ENCODE measurements around the gene UBAP1L. TPM values are rescaled to one million over a fixed set of nuclear protein-coding genes. Genes with fewer than 3 reads are reported as not detected.
"Not testable (repeated sequence)": the region's sequence is repeated elsewhere in the genome, so short reads cannot be mapped to it uniquely, and the experiment has no call there.

Gene UBAP1L
- total and polyA plus RNA-seq, 4 experiments from 2014 or later, result 0.86 to 16.6 (median 15.2) TPM; not detected in 1

DNA sequence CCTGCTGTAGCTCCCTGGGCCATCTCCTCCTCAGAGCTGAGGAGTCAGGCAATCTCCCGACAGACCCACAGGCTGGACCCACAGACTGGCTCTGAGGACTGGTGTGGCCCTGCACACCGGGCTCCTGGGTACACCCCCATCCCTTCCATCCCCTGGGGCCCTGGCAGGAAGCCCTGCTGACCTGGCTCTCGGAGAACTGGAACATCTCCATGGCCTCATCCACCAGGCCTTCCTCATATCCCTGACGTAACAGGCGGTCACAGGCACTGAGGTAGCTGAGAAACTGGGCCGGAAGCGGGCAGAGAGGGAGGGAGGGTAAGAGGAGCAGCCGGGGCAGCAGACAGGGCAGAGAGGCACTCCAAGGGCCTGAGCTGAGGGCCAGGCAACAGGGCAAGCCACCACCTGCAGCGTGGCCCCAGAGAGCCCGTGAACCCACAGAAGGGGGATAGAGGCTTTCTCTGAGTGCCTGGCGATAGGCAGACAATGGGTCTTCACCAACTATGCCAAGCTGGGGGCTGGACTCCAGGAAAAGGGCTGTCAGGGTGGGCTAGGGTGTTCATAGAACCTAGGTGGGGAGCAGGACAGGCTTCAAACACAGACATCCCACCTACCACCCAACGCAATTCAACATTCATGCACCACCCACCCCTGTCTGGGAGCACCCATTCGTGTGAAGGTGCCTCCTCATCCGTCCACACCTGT, 20.6 kb downstream of the UBAP1L start:
- no peaks in the 10 kb centered on the region for H3K9me3 Mint-ChIP-seq
- H3K27me3 Mint-ChIP-seq, result no peaks in the 10 kb centered on the region
- no peaks in the 10 kb centered on the region for H3K4me1 ChIP-seq (ENCODE audit: insufficient read depth, low read length)
- CTCF ChIA-PET (ENCODE audit: partially characterized antibody), result no interaction called here
- POLR2A ChIA-PET (ENCODE audit: partially characterized antibody), result no interaction called here
- DNase-seq, result no peak
- H3K4me3 Mint-ChIP-seq, result peak overlapping the region in 1 of 8 donors; percentile 32
- intact Hi-C loops (cut with micrococcal nuclease), result no loop called here
- no peak overlapping the region for H3K27ac ChIP-seq (ENCODE audit: low read depth, low read length)
- peaks cover 20 to 32% of the 10 kb centered on the region in 2 donors for H3K36me3 Mint-ChIP-seq
- H3K27me3 ChIP-seq (ENCODE audit: insufficient read depth, low read length), result no peaks in the 10 kb centered on the region
- H3K4me3 ChIP-seq (ENCODE audit: low read length in 2 of 2), result no peak overlapping the region
- H3K4me1 Mint-ChIP-seq, result no peaks in the 10 kb centered on the region
- no peaks in the 10 kb centered on the region for H3K9me3 ChIP-seq (ENCODE audit: control insufficient read depth in 1 of 2, low read length in 2 of 2)
- H3K27ac Mint-ChIP-seq, result peak overlapping the region in 1 of 7 donors; percentile 12
- H3K36me3 ChIP-seq (ENCODE audit: insufficient read depth, low read length), result peaks cover 12% of the 10 kb centered on the region

DNA sequence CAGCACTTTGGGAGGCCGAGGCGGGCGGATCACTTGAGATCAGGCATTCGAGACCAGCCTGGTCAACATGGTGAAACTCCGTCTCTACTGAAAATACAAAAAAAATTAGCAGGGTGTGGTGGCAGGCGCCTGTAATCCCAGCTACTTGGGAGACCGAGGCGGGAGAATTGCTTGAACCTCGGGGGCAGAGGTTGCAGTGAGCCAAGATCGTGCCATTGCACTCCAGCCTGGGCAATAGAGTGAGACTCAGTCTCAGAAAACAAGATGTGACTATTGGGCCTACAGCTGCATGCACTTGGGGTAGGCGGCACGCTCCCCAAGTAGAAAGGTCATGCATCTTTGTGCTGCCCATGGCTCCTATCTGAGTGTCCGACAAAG, 21.2 kb downstream of the UBAP1L start:
- H3K36me3 ChIP-seq (ENCODE audit: insufficient read depth, low read length); CTCF ChIA-PET (ENCODE audit: partially characterized antibody); H3K9me3 ChIP-seq (ENCODE audit: control insufficient read depth in 1 of 2, low read length in 2 of 2); H3K4me3 ChIP-seq (ENCODE audit: low read length in 2 of 2); POLR2A ChIA-PET (ENCODE audit: partially characterized antibody); H3K4me3 Mint-ChIP-seq; H3K27me3 Mint-ChIP-seq; H3K27ac ChIP-seq (ENCODE audit: low read depth, low read length); H3K4me1 ChIP-seq (ENCODE audit: insufficient read depth, low read length); H3K9me3 Mint-ChIP-seq; DNase-seq; H3K27ac Mint-ChIP-seq; H3K4me1 Mint-ChIP-seq; H3K27me3 ChIP-seq (ENCODE audit: insufficient read depth, low read length); intact Hi-C loops (cut with micrococcal nuclease): not testable (repeated sequence)
- peaks cover 17 to 27% of the 10 kb centered on the region in 2 donors for H3K36me3 Mint-ChIP-seq

DNA sequence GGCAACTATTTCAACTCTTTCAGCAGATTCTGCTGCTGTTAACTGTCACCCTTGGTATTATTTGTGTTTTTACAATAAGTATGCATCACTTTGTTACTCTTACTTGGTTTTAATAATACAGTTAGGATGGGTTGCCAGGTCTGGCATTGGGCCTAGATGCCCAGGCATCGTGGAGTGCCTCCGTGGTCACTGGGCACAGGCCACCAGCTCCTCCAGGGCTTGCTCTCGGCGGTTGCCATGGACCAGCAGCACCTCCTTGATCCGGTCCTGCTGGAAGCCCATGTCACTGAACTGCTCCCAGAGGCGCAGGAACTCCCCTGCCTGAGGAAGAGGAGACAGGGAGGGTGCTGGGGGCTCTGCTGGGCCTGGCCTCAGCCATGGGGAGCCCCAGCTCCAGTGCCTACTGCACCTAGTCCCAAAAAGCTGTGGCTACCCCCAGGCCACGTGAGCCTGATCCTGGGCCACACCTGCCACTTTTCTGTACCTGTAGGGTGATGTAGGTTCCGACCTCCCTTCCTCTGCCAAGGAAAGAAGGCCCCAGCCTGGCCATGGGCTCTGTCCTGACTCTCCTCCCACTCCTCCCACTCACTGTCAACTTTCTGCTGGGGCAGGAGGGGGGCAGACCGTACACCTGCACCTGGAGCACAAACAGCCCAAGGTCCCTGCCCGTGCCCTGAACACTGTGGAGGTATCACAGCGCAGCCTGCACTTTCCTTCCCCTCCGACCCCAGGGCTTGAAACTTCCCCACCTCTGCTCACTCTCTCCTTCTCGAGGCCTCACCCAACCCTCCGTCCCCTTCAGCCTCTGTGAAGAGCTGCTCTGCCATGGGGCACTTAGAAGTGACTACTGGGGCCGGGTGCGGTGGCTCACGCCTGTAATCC, 21.8 kb downstream of the UBAP1L start:
- no peak for DNase-seq
- Mint-ChIP-seq H3K4me3 (no peak overlapping the region), H3K27me3 (no peaks in the 10 kb centered on the region), H3K9me3 (no peaks in the 10 kb centered on the region), H3K36me3 (peaks cover 10 to 21% of the 10 kb centered on the region in 2 donors), H3K4me1 (no peaks in the 10 kb centered on the region), H3K27ac (no peak overlapping the region)
- intact Hi-C loops (cut with micrococcal nuclease), result no loop called here
- Histone ChIP-seq H3K9me3 (ENCODE audit: control insufficient read depth in 1 of 2, low read length in 2 of 2) (no peaks in the 10 kb centered on the region), H3K4me3 (ENCODE audit: low read length in 2 of 2) (no peak overlapping the region), H3K27me3 (ENCODE audit: insufficient read depth, low read length) (no peaks in the 10 kb centered on the region), H3K36me3 (ENCODE audit: insufficient read depth, low read length) (no peaks in the 10 kb centered on the region), H3K4me1 (ENCODE audit: insufficient read depth, low read length) (no peaks in the 10 kb centered on the region), H3K27ac (ENCODE audit: low read depth, low read length) (no peak overlapping the region)
- CTCF ChIA-PET (ENCODE audit: partially characterized antibody), result no interaction called here
- POLR2A ChIA-PET (ENCODE audit: partially characterized antibody), result no interaction called here

DNA sequence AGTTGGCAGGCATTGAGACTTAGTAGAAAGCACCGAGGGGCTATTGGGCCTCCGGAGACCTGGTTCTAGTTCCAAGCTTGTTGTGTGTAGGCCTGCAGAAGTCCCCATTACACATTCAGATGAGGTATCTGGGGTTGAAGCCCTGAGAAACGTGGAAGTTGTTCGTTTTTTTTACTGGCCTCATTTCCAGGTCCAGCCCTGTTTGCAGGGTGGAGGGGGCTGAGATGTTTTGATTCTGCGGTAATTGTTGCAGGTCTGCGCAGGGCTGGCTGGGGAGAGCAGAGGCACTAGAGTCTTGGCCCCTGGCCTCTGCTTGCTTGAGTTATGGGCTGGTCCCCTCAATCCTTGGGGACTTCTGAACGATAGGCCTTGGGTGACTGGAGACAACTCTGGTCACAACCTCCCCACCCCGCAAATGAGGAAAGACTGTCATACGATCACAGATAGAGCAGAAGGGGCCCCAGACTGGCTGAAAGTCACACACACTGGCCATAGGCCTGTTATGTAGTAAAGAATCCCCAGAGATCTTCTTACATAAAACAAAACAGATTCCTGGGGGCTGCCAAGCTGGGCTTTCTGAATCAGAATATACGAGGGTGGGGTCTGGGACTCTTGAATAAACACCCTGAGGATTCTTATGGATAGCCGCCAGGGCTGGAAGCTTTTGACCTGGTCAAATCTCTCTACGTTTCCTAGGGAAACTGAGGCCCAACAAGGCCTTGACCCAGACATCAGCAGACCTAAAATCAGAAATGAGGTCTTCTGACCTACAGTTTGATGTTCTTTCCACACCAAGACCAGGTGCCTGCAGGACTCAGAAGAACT, 22.8 kb downstream of the UBAP1L start:
- Histone ChIP-seq H3K27me3 (ENCODE audit: insufficient read depth, low read length) (no peaks in the 10 kb centered on the region), H3K9me3 (ENCODE audit: control insufficient read depth in 1 of 2, low read length in 2 of 2) (no peaks in the 10 kb centered on the region), H3K27ac (ENCODE audit: low read depth, low read length) (no peak overlapping the region), H3K36me3 (ENCODE audit: insufficient read depth, low read length) (no peaks in the 10 kb centered on the region), H3K4me1 (ENCODE audit: insufficient read depth, low read length) (no peaks in the 10 kb centered on the region), H3K4me3 (ENCODE audit: low read length in 2 of 2) (no peak overlapping the region)
- Mint-ChIP-seq H3K4me3 (no peak overlapping the region), H3K27me3 (no peaks in the 10 kb centered on the region), H3K9me3 (no peaks in the 10 kb centered on the region), H3K36me3 (peaks cover 1 to 11% of the 10 kb centered on the region in 2 donors), H3K4me1 (no peaks in the 10 kb centered on the region), H3K27ac (peak overlapping the region in 1 of 7 donors; percentile 52)
- intact Hi-C loops (cut with micrococcal nuclease), result no loop called here
- POLR2A ChIA-PET (ENCODE audit: partially characterized antibody), result no interaction called here
- CTCF ChIA-PET (ENCODE audit: partially characterized antibody), result interaction anchor here (0.6 kb wide), 1 partner anchor 202 kb away, joined by 3 read pairs; no protein-coding TSS in a partner anchor
- DNase-seq, result no peak

DNA sequence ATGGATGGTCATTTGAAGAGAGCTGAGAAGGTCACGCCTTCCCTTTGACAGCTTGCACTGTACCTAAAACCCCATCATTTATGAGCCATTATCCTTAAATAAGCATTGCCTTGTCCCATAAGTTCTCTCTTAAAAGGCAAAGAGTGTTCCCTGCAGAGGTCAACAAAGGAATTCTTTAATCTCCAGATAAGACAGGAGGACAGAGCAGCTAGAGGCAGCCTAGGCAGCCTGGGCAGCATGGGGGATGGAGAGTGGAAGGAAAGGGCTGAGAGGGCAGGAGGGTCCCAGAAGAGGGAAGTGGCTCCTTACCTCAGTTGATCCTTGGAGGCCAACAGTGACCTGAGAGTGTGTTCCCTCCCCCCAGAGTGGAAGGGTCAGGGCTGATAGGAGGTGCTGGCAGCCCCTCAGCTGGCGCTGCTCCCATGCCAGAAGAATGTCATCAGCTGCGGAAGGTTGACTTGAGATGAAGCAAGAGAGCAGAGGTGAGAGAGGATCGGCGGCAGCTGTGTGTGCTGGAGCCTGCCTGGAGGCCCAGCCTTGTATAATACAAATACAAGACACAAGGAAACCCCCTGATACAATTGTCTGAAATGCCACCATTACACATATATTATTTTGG, 25.7 kb downstream of the UBAP1L start:
- Histone ChIP-seq H3K9me3 (ENCODE audit: control insufficient read depth in 1 of 2, low read length in 2 of 2) (no peaks in the 10 kb centered on the region), H3K4me1 (ENCODE audit: insufficient read depth, low read length) (no peaks in the 10 kb centered on the region), H3K36me3 (ENCODE audit: insufficient read depth, low read length) (no peaks in the 10 kb centered on the region), H3K27ac (ENCODE audit: low read depth, low read length) (no peak overlapping the region), H3K27me3 (ENCODE audit: insufficient read depth, low read length) (no peaks in the 10 kb centered on the region), H3K4me3 (ENCODE audit: low read length in 2 of 2) (no peak overlapping the region)
- ChIA-PET POLR2A (ENCODE audit: partially characterized antibody) (no interaction called here), CTCF (ENCODE audit: partially characterized antibody) (no interaction called here)
- intact Hi-C loops (cut with micrococcal nuclease), result no loop called here
- peaks cover 0 to 2% of the 10 kb centered on the region in 2 donors for H3K27me3 Mint-ChIP-seq
- H3K4me3 Mint-ChIP-seq, result no peak overlapping the region
- peak overlapping the region in 2 of 7 donors; percentile 44 to 72 for H3K27ac Mint-ChIP-seq
- no peaks in the 10 kb centered on the region for H3K9me3 Mint-ChIP-seq
- no peak for DNase-seq
- H3K36me3 Mint-ChIP-seq, result peaks cover 0 to 1% of the 10 kb centered on the region in 2 donors
- H3K4me1 Mint-ChIP-seq, result no peaks in the 10 kb centered on the region

DNA sequence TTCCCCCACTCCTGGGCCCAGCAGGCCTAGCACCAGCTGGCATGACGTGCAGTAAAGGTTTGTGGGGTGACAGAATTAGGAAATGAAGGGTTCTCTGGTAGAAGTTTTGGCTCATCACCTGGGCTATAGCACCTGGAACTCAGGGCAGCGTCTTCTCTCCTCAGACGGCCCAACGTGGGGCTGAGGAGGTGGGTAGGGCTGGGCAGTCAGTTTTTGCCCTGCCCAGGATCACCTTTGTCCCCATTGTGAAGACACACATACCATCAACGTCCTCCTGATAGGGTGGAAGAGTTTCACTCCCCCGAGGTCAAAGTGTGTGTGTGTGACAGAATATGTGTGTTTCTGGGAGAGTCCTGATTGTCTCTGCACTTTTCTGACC, 26.4 kb downstream of the UBAP1L start:
- DNase-seq, result no peak
- intact Hi-C loops (cut with micrococcal nuclease), result no loop called here
- ChIA-PET CTCF (ENCODE audit: partially characterized antibody) (no interaction called here), POLR2A (ENCODE audit: partially characterized antibody) (no interaction called here)
- no peaks in the 10 kb centered on the region for H3K36me3 Mint-ChIP-seq
- Histone ChIP-seq H3K36me3 (ENCODE audit: insufficient read depth, low read length) (no peaks in the 10 kb centered on the region), H3K9me3 (ENCODE audit: control insufficient read depth in 1 of 2, low read length in 2 of 2) (no peaks in the 10 kb centered on the region), H3K27me3 (ENCODE audit: insufficient read depth, low read length) (no peaks in the 10 kb centered on the region), H3K4me1 (ENCODE audit: insufficient read depth, low read length) (no peaks in the 10 kb centered on the region), H3K4me3 (ENCODE audit: low read length in 2 of 2) (no peak overlapping the region), H3K27ac (ENCODE audit: low read depth, low read length) (no peak overlapping the region)
- H3K27me3 Mint-ChIP-seq, result peaks cover 2 to 3% of the 10 kb centered on the region in 2 donors
- no peaks in the 10 kb centered on the region for H3K4me1 Mint-ChIP-seq
- H3K27ac Mint-ChIP-seq, result peak overlapping the region in 2 of 7 donors; percentile 7 to 44
- no peaks in the 10 kb centered on the region for H3K9me3 Mint-ChIP-seq
- H3K4me3 Mint-ChIP-seq, result no peak overlapping the region

All from CD4-positive, alpha-beta memory T cell (primary cell).